ENCODE results near the gene ZNF512B.
"Not testable (repeated sequence)": the region's sequence is repeated elsewhere in the genome, so short reads cannot be mapped to it uniquely, and the experiment has no call there.

The ZNF512B gene

DNA sequence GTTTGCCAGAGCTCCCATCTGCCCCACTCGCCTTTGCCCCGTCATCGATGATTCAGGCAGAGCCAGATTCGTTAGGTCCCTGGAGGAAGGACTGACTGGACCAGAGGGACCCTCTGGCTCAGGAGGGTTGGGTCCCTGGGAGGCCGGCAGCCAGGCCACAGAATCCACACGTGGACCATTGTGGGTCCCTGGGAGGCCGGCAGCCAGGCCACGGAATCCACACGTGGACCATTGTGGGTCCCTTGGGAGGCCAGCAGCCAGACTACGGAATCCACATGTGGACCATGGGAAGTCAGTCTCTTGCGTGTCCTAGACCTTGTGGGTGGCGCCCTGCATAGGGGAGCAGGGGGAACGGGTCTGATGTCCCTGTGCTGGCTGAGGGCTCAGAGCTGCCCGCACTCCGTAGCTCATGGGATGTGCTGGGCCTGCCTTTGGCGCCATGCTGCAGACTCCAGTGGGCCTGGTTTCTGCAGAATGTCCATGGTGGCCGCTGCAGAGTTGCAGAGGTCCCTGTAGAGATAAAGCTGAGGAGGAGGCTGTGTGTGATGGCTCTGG, 37.0 kb downstream of the ZNF512B start:
- no peak for DNase-seq

DNA sequence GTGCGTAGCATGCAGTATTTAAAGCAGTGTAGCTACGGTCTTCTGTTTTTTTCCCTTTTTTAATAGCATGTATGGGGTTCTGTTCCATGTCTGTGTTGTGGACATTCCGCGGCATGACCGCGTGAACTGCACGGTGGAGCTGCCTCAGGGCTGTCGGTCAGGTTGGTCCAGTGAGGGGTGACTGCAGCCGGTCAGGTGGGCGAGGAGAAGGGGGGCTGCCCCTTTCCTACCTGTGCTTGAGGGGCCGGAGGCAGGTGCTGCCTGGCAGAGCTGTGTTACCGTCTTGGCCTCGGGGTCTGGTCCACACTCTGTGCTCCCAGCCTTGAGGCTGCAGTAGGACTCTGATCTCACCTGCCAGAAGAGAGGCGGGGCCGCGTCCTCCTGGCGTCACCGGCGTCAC, 38.0 kb downstream of the ZNF512B start:
- no peak for DNase-seq

DNA sequence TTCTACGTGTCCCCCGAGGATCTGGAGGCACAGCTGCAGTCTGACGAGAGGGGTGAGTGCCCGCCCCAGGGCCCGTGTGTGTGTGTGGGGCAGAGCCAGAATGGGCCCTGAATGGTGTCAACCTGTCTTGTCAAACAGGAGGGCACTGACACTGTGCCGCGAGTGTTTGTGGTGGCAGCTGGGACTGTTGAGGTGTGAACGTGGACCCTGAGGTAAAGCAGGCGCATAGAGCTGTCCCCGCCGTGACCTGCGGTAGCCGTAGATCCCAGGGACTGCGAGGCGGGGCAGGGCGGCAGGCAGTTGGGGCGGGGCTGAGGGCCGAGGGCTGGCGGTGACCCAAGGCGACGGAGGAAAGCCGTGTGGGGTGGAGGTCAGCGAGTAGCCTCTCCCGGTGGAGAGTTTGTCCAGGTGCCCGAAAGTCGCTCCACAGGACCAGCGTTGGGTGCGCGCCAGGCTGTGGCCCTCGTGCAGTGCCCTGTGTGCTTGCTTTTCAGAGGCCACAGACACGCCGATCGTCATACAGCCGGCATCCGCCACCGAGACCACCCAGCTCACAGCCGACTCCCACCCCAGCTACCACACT, 38.7 kb downstream of the ZNF512B start:
- no peak for DNase-seq

DNA sequence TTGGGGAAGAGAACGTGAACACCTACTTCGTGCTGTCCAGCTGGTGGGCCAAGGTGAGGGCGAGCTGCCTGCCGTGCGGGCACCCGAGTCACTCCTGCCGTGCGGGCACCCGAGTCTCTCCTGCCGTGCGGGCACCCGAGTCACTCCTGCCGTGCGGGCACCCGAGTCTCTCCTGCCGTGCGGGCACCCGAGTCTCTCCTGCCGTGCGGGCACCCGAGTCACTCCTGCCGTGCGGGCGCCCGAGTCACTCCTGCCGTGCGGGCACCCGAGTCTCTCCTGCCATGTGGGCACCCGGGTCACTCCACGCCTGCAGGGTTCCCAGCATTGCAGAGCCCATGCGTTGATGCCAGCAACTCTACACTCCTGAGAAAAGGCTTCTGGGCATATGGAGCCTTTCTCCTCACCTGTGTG, 40.3 kb downstream of the ZNF512B start:
- not testable (repeated sequence) for DNase-seq

DNA sequence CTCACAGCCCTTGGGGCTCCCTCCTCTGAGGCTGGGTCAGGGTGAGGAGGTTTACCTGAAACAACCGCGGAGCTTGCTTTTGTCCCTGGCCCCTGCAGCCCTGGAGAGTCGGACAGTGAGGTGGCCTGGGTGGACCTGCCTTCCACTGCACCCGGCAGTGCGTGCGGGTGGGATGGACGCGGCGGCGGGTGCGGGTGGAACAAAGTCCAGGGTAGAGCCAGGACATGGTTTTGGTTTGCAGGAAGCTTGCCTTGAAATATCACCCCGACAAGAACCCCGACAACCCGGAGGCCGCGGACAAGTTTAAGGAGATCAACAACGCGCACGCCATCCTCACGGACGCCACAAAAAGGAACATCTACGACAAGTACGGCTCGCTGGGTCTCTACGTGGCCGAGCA, 40.7 kb downstream of the ZNF512B start:
- no peak for DNase-seq

DNA sequence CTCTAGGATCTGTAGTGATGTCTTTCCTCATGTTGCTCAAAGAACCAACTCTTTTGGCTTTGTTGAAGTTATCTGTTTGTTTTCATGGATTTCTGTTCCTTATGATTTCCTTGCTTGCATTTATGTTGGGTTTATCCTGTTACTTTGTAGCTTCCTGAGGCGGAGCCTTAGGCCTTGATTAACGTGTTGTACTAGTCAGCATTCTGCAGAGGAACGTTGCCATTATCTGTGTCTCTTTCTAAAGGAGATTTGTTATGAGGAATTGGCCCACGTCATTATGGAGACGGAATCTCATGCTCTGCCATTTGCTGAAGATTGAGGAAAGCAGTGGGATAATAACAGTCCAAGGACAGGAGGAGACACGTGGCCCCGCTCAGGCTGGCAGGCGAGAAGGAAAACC, 43.4 kb downstream of the ZNF512B start:
- DNase-seq, result no peak

DNA sequence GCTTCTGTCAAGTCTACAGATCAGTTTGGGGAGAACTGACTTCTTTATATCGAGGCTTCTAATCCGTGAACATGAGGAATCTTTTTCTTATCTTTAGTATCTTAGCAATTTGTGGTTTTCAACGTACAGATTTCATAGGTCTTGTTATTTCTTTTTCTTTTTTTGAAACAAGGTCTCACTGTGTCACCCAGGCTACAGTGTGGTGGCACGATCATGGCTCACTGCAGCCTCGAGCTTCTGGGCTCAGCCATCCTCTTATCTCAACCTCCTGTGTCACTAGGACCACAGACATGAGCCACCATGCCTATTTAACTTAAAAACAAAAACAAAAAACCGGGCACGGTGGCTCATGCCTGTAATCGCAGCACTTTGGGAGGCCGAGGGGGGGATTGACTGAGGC, 45.5 kb downstream of the ZNF512B start:
- DNase-seq, result peak in 1 of 5 experiments; percentile 77

DNA sequence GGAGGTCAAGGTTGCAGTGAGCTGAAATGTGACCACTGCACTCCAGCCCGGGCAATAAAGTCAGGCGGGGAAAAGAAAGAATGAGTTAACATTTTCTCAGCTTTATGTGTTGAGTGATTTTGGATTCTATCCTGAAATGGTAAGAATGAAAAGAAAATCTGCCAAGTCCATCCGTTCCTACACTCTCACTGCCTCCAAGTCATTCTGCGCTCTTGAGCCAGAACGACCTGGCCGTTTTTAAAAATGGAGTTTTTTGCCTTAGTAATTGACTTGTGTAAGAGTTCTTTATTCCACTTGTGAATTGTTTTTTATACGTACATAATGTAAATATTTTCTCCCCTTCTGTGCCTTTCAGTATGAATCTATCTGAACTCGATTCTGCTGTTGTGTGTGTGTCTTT, 46.1 kb downstream of the ZNF512B start:
- no peak for DNase-seq

DNA sequence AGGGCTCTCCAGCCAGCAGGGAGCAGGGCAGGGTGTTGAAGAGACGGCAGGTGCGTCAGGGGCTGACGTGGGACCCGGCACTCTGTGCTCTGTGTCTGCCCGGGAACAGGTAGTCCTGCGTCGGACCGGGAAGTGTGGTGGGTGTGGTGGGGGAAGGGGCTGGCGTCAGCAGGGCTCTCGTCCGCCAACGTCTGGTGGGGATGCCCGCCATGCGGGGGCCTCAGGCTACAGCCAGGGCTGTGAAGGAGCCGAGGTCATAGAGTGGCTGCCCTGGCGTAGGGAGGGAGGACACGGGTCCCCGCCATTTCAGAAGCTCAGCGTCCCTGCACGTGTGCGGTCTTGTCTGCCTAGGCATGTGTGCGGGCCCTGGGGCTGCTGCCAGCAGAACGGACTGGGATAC, 49.5 kb downstream of the ZNF512B start:
- DNase-seq, result no peak

DNA sequence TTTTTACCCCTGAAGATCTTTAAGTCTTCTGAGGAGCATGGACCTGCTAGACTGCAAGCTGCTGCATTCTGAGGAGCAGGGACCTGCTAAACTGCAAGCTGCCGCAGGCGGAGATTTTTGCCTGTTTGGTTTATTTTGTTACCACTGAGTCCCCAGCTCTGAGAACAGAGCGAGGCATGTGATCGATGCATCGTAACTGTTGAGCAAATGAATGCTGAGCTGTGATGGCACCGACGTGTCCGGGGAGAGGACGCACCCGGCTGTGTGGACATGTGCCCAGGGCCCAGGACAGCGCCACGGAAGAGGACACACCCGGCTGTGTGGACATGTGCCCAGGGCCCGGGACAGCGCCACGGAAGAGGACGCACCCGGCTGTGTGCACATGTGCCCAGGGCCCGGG, 50.6 kb downstream of the ZNF512B start:
- no peak for DNase-seq

DNA sequence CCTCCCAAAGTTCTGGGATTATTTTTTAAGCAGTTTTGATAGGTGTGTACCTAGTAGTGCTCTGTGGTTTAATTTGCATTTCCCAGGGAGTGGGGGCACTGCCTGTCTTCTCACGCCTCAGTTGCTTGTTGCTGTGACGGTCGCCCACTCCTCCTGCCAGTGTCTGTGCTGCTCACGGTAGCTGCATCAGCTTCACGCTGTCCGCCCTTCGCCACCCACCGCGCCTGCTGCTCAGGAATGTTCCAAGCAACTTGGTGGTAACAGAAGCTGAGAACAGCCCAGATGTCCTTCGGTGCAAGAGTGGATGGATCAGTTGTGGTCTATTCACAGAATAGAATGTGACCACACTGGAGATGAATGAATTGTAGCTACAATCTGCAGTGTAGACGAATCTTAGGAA, 51.9 kb downstream of the ZNF512B start:
- no peak for DNase-seq

DNA sequence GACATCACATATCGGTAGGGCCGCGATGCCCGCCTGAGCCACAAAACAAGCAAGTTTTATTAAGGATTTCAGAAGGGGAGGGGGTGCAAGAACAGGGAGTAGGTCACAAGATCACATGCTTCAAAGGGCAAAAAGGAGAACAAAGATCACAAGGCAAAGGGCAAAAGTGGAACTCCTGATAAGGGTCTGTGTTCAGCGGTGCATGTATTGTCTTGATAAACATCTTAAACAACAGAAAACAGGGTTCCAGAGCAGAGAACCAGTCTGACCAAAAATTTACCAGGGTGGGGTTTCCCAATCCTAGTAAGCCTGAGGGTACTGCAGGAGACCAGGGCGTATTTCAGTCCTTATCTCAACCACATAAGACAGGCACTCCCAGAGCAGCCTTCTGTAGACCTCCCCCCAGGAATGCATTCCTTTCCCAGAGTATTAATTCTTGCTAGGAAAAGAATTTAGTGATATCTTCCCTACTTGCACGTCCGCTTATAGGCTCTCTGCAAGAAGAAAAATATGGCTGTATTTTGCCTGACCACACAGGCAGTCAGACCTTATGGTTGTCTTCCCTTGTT, 53.3 kb downstream of the ZNF512B start:
- DNase-seq, result not testable (repeated sequence)

DNA sequence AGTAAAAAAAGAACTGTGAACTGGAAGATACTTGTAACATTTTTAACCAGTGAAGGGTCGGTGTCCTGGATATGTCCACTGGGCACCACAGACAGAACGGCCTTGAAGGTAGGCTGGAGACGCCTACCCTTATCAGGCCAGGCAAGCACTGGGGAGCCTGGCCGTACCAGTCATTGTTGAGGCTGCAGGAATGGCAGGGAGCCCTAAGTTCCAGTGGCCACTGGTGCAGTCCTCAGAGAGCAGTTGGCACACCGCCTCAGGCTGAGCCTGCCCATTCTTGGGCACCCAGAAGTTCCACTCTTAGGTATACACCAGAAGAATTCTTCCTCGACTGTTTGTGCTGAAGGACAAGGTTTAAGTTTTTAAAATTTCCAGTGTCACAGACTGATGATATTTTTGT, 54.3 kb downstream of the ZNF512B start:
- no peak for DNase-seq

DNA sequence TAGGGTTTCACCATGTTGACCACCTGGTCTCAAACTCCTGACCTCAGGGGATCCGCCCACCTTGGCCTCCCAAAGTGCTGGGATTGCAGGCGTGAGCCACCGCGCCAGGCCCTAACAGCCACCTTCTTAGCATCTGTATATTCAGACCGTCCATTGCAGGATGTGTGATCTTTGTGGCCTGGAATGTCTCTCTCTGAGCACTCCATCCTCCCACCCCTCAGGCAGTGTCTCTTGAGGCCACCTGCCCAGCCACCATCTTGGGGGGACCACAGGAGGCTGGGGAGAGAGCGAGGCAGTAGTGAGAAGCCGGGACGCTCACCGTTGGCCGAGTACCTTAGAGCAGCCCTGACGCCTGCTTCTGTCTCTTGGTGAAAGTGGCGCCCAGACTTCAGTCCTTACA, 56.0 kb downstream of the ZNF512B start:
- no peak for DNase-seq

DNA sequence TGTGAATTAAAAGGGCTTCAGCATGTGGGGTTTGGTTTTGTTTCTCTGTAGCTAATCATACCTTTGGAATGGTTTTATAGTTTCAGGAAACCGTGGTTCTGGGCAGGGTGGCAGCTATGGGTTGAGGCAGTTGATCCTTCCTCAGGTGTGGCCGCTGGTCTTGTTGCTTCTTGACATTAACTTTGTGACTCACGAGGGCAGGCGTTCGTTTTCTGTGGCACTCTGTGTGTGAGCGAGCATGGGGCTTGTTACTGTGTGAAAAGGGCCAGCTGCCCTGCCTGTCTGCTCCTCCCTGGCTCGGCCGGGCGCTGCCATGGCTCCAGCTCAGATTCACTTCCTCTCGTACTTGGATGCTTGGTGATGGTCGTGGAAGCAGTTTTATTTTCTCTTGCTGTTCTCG, 58.6 kb downstream of the ZNF512B start:
- no peak for DNase-seq

DNA sequence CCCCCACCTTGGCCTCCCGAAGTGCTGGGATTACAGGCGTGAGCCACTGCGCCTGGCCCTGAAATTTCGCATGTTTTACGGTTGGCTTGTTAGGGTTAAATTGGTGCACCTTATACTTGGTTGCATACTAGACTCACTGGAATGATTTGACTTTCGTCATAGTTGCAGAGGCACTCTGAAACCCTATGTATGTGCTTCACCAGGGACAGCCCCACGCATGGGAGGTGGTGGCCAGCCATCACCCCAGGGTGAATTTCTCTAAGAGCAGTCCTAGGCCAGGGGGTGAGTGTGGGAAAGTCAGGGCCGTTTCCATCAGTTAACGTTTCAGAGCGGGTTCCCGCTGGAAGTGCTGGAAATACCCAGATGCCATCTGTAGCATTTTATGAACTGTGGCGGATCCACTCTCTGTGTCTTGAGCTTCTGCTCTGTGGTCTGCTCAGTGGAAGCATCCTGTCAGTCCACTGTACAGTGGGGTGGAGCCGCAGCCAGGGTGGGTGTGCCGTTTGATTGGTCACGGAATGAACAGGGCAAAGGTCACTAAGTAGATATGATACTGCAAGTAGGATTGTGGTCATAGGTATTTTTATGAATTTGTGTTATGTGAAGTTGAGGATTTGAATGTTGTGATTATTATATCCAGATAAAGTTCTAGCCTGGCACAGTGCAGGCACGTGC, 61.6 kb downstream of the ZNF512B start:
- no peak for DNase-seq

Data from T-helper 2 cell (primary cell).